Inferior parietal cortex (tissue), 1 donor: Measurements from ENCODE around the gene SPATS1.
A peak's percentile ranks its signal among the peaks of the same experiment; 100 is the strongest.

Experiments
- DNase-seq: peaks from one replicate; pipeline ENCODE4 v3.0.0-alpha.2; 2016; ENCODE audit errors: extremely low spot score

The SPATS1 gene

GRCh38 chr6:44342489-44342888 lies at the start of gene SPATS1:
TSS of gene SPATS1 (plus strand) at chr6:44342650. CDS start at chr6:44343096, 446 bp downstream.
- DNase-seq = no peak

- DNase-seq = no peak
Measured at GRCh38 chr6:44292661-44293365, 49.6 kb upstream of the SPATS1 start.

GRCh38 chr6:44294832-44295791 lies 47.3 kb upstream of the SPATS1 start:
- DNase-seq = no peak

- peak; percentile 53 for DNase-seq
Measured at GRCh38 chr6:44297063-44298038, 45.1 kb upstream of the SPATS1 start.

- DNase-seq = no peak
Measured at GRCh38 chr6:44298055-44298803, 44.2 kb upstream of the SPATS1 start.

- DNase-seq = no peak
Measured at GRCh38 chr6:44298864-44299263, 43.6 kb upstream of the SPATS1 start.

- DNase-seq = no peak
Measured at GRCh38 chr6:44300292-44300823, 42.1 kb upstream of the SPATS1 start.

- no peak for DNase-seq
Measured at GRCh38 chr6:44301106-44301505, 41.3 kb upstream of the SPATS1 start.

- DNase-seq = no peak
Measured at GRCh38 chr6:44301782-44302564, 40.5 kb upstream of the SPATS1 start.

GRCh38 chr6:44302856-44303255 lies 39.6 kb upstream of the SPATS1 start:
- no peak for DNase-seq

- DNase-seq = no peak
Measured at GRCh38 chr6:44303842-44304241, 38.6 kb upstream of the SPATS1 start.

GRCh38 chr6:44304282-44305199 lies 37.9 kb upstream of the SPATS1 start:
- no peak for DNase-seq

- DNase-seq = no peak
Measured at GRCh38 chr6:44305200-44305725, 37.2 kb upstream of the SPATS1 start.

GRCh38 chr6:44306710-44307109 lies 35.7 kb upstream of the SPATS1 start:
- no peak for DNase-seq

GRCh38 chr6:44307217-44307616 lies 35.2 kb upstream of the SPATS1 start:
- no peak for DNase-seq

- no peak for DNase-seq
Measured at GRCh38 chr6:44309092-44309491, 33.4 kb upstream of the SPATS1 start.

GRCh38 chr6:44309631-44310030 lies 32.8 kb upstream of the SPATS1 start:
- DNase-seq = no peak

GRCh38 chr6:44310241-44310640 lies 32.2 kb upstream of the SPATS1 start:
- no peak for DNase-seq
